Measurements from ENCODE around the gene ABCB8. TPM values are rescaled to one million over a fixed set of nuclear protein-coding genes. Genes with fewer than 3 reads are reported as not detected.

Gene ABCB8
- total and polyA plus RNA-seq, 2 of the 8 experiments (the other 6 are each of a cell fraction or from before 2014, with no cell fraction given) = 17.7 to 27.0 TPM

GRCh38 chr7:151035902-151036301, 7.7 kb downstream of the ABCB8 start (continued):
- TF ChIP-seq CHD7 (IDR thresholded peaks at IDR 0.05; ENCODE audit: insufficient replicate concordance, low read length) = no peak
- TF ChIP-seq SIX5 (IDR thresholded peaks at IDR 0.05; ENCODE audit: low read depth, low read length) = no peak
- TF ChIP-seq BCL11A (IDR thresholded peaks at IDR 0.05; ENCODE audit: low read depth in 2 of 2, low read length in 2 of 2) = no peak
- no peak for TF ChIP-seq RBBP5 (IDR thresholded peaks at IDR 0.05; ENCODE audit: borderline replicate concordance, low read depth, low read length)
- TF ChIP-seq KDM4A (IDR thresholded peaks at IDR 0.05; ENCODE audit: low read depth, low read length, severe bottlenecking) = no peak
- no peak for TF ChIP-seq POLR2AphosphoS5 (IDR thresholded peaks at IDR 0.05; ENCODE audit: low read depth, low read length)
